Measurements from ENCODE around the gene TMEM163. TPM values are rescaled to one million over a fixed set of nuclear protein-coding genes. Genes with fewer than 3 reads are reported as not detected.

The TMEM163 gene
- total RNA-seq, 1 donor = not detected

- DNase-seq (ENCODE audit: low read depth) = no peak
- no peak for TF ChIP-seq CTCF (IDR thresholded peaks at IDR 0.05; ENCODE audit: insufficient read depth, low read depth, low read length)
Measured at GRCh38 chr2:134738141-134738870, 19.5 kb upstream of the TMEM163 start.

GRCh38 chr2:134737671-134738070 lies 18.9 kb upstream of the TMEM163 start:
- no peak for DNase-seq (ENCODE audit: low read depth)
- TF ChIP-seq CTCF (IDR thresholded peaks at IDR 0.05; ENCODE audit: insufficient read depth, low read depth, low read length) = no peak
- H3K4me3 ChIP-seq (ENCODE audit: low read depth, low read length) = no peak overlapping the region

More at GRCh38 chr2:134738141-134738870, 19.5 kb upstream of the TMEM163 start:
- H3K4me3 ChIP-seq (ENCODE audit: low read depth, low read length) = no peak overlapping the region

GRCh38 chr2:134736167-134736880 lies 17.5 kb upstream of the TMEM163 start:
- TF ChIP-seq CTCF (IDR thresholded peaks at IDR 0.05; ENCODE audit: insufficient read depth, low read depth, low read length) = no peak
- no peak overlapping the region for H3K4me3 ChIP-seq (ENCODE audit: low read depth, low read length)
- DNase-seq (ENCODE audit: low read depth) = peak; percentile 30

GRCh38 chr2:134728163-134728562 lies 9.4 kb upstream of the TMEM163 start:
- TF ChIP-seq CTCF (IDR thresholded peaks at IDR 0.05; ENCODE audit: insufficient read depth, low read depth, low read length) = no peak
- no peak for DNase-seq (ENCODE audit: low read depth)
- no peak overlapping the region for H3K4me3 ChIP-seq (ENCODE audit: low read depth, low read length)

GRCh38 chr2:134727385-134727784 lies 8.6 kb upstream of the TMEM163 start:
- no peak for TF ChIP-seq CTCF (IDR thresholded peaks at IDR 0.05; ENCODE audit: insufficient read depth, low read depth, low read length)
- DNase-seq (ENCODE audit: low read depth) = peak; percentile 64
- no peak overlapping the region for H3K4me3 ChIP-seq (ENCODE audit: low read depth, low read length)

- H3K4me3 ChIP-seq (ENCODE audit: low read depth, low read length) = no peak overlapping the region
- TF ChIP-seq CTCF (IDR thresholded peaks at IDR 0.05; ENCODE audit: insufficient read depth, low read depth, low read length) = no peak
- DNase-seq (ENCODE audit: low read depth) = no peak
Measured at GRCh38 chr2:134726645-134727044, 7.8 kb upstream of the TMEM163 start.
